A673 (cell line): Measurements from ENCODE around the gene NDST1. TPM values are rescaled to one million over a fixed set of nuclear protein-coding genes. Genes with fewer than 3 reads are reported as not detected.

Source experiments
- BruUV-seq: library from RNA; stranded (reverse); fragments of 400-500 nt; replicated peaks from 2 replicates; lab custom pipeline; 2021; lab: Mats Ljungman, UMichigan
- CTCF ChIA-PET: fragments of 300-600 bp; sonication (Branson Sonifier 250); formaldehyde crosslinking; loops from one replicate; lab custom pipeline; 2022; ENCODE audit warnings: antibody characterized with exemption; lab: Charles Lee
- POLR2A ChIA-PET: fragments of 300-600 bp; sonication (Branson Sonifier 250); formaldehyde crosslinking; loops from one replicate; lab custom pipeline; 2022; ENCODE audit warnings: antibody characterized with exemption; ENCODE audit not compliant: low non-redundant PET; lab: Charles Lee
- DNase-seq: peaks from one replicate; pipeline ENCODE4 v3.0.0-alpha.2; 2015; ENCODE audit warnings: low spot score
- H3K27ac ChIP-seq: fragments of 200-600 bp; sonication (generic); 2 replicates; pipeline ENCODE4 v1.5.1; 2016; ENCODE audit warnings: mixed run types, low read depth, mild to moderate bottlenecking, mixed read lengths, antibody characterized with exemption, low read length; ENCODE audit not compliant: poor library complexity, severe bottlenecking
- H3K27me3 ChIP-seq: fragments of 200-600 bp; sonication (generic); replicated peaks from 2 replicates; pipeline ENCODE4 v1.6.1; 2017; ENCODE audit warnings: mixed run types, low read depth, mild to moderate bottlenecking, mixed read lengths, antibody characterized with exemption, low read length; ENCODE audit not compliant: insufficient read depth, poor library complexity
- H3K36me3 ChIP-seq: fragments of 200-600 bp; sonication (generic); 2 replicates; pipeline ENCODE4 v1.6.1; 2016; ENCODE audit warnings: mixed run types, mild to moderate bottlenecking, mixed read lengths, antibody characterized with exemption, low read length; ENCODE audit not compliant: insufficient read depth, poor library complexity, severe bottlenecking
- H3K4me1 ChIP-seq: fragments of 200-600 bp; sonication (generic); 2 replicates; pipeline ENCODE4 v1.6.1; 2017; ENCODE audit warnings: mixed run types, mild to moderate bottlenecking, mixed read lengths, antibody characterized with exemption, low read length; ENCODE audit not compliant: insufficient read depth, poor library complexity, severe bottlenecking
- H3K4me3 ChIP-seq: fragments of 200-600 bp; sonication (generic); 2 replicates; pipeline ENCODE4 v1.5.1; 2016; ENCODE audit warnings: low read depth, mixed run types, mild to moderate bottlenecking, mixed read lengths, low read length; ENCODE audit not compliant: poor library complexity, severe bottlenecking
- H3K9me3 ChIP-seq: fragments of 200-600 bp; sonication (generic); 2 replicates; pipeline ENCODE4 v1.6.1; 2016; ENCODE audit warnings: mixed run types, low read depth, mild to moderate bottlenecking, mixed read lengths, antibody characterized with exemption, low read length; ENCODE audit not compliant: poor library complexity, severe bottlenecking
- EZH2 ChIP-seq: fragments of 200-600 bp; sonication (generic); IDR thresholded peaks from 2 replicates; pipeline ENCODE4 v1.6.1; 2017; ENCODE audit warnings: borderline replicate concordance, low read depth, mild to moderate bottlenecking, mixed read lengths, antibody characterized with exemption, low read length; ENCODE audit not compliant: poor library complexity, severe bottlenecking
- intact Hi-C: fragments of 100-400 bp; cut with micrococcal nuclease; formaldehyde crosslinking; loops from one replicate; pipeline ENCODE4 v1.10.0; 2022; ENCODE audit not compliant: unreplicated experiment
- total RNA-seq: library from RNA; stranded (reverse); gene quantifications from 2 replicates; pipeline ENCODE4 v1.2.3, GENCODE V29; 2021
- TF ChIP-seq, protein P1 (sequence below): fragments of 300-800, 200-600 bp; sonication (generic); conservative IDR thresholded peaks from 2 replicates; pipeline ENCODE4 v1.5.1; 2017; ENCODE audit warnings: low read depth, mild to moderate bottlenecking, antibody characterized with exemption, low read length, moderate library complexity, mixed read lengths

Gene NDST1
- total RNA-seq, 1 experiment from 2014 or later: 44.0 TPM

DNA sequence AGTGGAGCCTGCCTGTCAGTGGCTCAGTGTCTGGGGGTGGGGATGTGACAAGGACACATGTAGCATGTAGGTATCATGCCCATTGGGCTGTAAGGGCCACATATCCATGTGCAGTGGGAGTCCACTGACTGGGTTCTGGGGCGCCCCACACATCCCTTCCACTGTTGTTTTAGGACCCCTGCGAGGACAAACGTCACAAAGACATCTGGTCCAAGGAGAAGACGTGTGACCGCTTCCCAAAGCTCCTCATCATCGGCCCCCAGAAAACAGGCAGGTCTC lies 33.4 kb downstream of the NDST1 start:
- ChIA-PET POLR2A (no interaction called here), CTCF (no interaction called here)
- no peak for TF ChIP-seq EZH2
- TF ChIP-seq, protein P1, sequence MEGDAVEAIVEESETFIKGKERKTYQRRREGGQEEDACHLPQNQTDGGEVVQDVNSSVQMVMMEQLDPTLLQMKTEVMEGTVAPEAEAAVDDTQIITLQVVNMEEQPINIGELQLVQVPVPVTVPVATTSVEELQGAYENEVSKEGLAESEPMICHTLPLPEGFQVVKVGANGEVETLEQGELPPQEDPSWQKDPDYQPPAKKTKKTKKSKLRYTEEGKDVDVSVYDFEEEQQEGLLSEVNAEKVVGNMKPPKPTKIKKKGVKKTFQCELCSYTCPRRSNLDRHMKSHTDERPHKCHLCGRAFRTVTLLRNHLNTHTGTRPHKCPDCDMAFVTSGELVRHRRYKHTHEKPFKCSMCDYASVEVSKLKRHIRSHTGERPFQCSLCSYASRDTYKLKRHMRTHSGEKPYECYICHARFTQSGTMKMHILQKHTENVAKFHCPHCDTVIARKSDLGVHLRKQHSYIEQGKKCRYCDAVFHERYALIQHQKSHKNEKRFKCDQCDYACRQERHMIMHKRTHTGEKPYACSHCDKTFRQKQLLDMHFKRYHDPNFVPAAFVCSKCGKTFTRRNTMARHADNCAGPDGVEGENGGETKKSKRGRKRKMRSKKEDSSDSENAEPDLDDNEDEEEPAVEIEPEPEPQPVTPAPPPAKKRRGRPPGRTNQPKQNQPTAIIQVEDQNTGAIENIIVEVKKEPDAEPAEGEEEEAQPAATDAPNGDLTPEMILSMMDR: no peak
- H3K36me3 ChIP-seq: peaks cover 39% of the 10 kb centered on the region
- H3K27ac ChIP-seq: no peak overlapping the region
- intact Hi-C loops: no loop called here
- H3K4me1 ChIP-seq: no peaks in the 10 kb centered on the region
- H3K4me3 ChIP-seq: no peak overlapping the region
- no peaks in the 10 kb centered on the region for H3K9me3 ChIP-seq
- no peak for DNase-seq
- BruUV-seq: no TSS peak
- no peaks in the 10 kb centered on the region for H3K27me3 ChIP-seq

GRCh38 chr5:150541895-150542294 lies 34.0 kb downstream of the NDST1 start:
- Histone ChIP-seq H3K27me3 (no peaks in the 10 kb centered on the region), H3K4me3 (no peak overlapping the region), H3K36me3 (peaks cover 39% of the 10 kb centered on the region), H3K27ac (no peak overlapping the region), H3K9me3 (no peaks in the 10 kb centered on the region), H3K4me1 (no peaks in the 10 kb centered on the region)
- BruUV-seq: no TSS peak
- TF ChIP-seq, protein P1: no peak
- POLR2A ChIA-PET: no interaction called here
- intact Hi-C loops: no loop called here
- CTCF ChIA-PET: no interaction called here
- no peak for DNase-seq

DNA sequence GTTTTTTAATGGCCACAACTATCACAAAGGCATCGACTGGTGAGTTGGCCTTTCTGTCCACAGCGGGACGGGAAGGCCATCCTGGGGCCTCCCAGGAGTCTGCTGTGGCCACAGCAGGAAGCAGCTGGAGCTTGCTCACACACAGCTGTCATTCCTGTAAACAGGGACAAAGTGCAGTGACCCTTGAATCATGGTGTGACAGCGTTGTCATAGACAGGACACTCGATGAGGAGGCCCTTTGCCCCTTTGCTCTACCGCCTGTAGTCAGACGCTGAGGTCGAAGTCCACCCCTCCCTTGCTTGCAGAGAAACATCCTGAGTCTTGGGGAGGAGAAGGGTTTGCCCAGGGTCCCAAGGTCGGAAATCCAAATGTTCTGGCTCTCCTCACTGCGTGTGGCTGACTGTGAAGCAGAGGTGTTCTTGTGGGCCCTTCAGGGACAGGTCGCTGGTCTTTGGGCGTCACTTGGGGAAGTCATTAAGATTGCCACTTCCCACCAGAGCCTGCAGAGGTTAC lies 35.1 kb downstream of the NDST1 start:
- BruUV-seq: no TSS peak
- POLR2A ChIA-PET: no interaction called here
- DNase-seq: no peak
- H3K27me3 ChIP-seq: no peaks in the 10 kb centered on the region
- peaks cover 35% of the 10 kb centered on the region for H3K36me3 ChIP-seq
- TF ChIP-seq, protein P1: no peak
- no peak for TF ChIP-seq EZH2
- H3K27ac ChIP-seq: no peak overlapping the region
- H3K9me3 ChIP-seq: no peaks in the 10 kb centered on the region
- H3K4me3 ChIP-seq: no peak overlapping the region
- intact Hi-C loops: no loop called here
- CTCF ChIA-PET: no interaction called here
- no peaks in the 10 kb centered on the region for H3K4me1 ChIP-seq
